K562 (cell line): ENCODE results near the gene GALNS. TPM values are rescaled to one million over a fixed set of nuclear protein-coding genes. Genes with fewer than 3 reads are reported as not detected.

Experiments used
- ARID3B ChIP-seq: fragments of 250-450 bp; sonication (Bioruptor Pico); IDR thresholded peaks from 2 replicates; pipeline ENCODE4 v1.4.0; 2020; ENCODE audit warnings: borderline replicate concordance
- BCOR ChIP-seq: fragments of 450-650 bp; IDR thresholded peaks from 2 replicates; pipeline ENCODE4 v1.6.1; 2016
- BHLHE40 ChIP-seq: IDR thresholded peaks from 2 replicates; pipeline ENCODE4 v1.6.1; 2011; ENCODE audit warnings: low read length, improper control_type of control experiment
- BRF2 ChIP-seq: IDR thresholded peaks from 3 replicates; pipeline ENCODE4 v1.6.1; 2011; ENCODE audit warnings: borderline replicate concordance, mild to moderate bottlenecking; ENCODE audit not compliant: insufficient read length, insufficient read depth
- CEBPG ChIP-seq, 3 experiments: fragments of 200-800 bp in 1 of 3; sonication (Bioruptor generic) in 1 of 3; sonication (generic) in 1 of 3; formaldehyde crosslinking in 1 of 3; IDR thresholded peaks in 2 of 3; conservative IDR thresholded peaks in 1 of 3; 2 replicates each; pipeline versions ENCODE4 v1.6.1 to v1.8.0; 2016 to 2022; ENCODE audit warnings: missing compliant biosample characterization in 2 of 3, missing genetic modification characterization in 2 of 3, mild to moderate bottlenecking in 1 of 3, missing genetic modification reagents in 1 of 3
- FOXA3 ChIP-seq, 2 experiments: fragments of 450-650 bp in 1 of 2; sonication (generic) in 1 of 2; formaldehyde crosslinking; IDR thresholded peaks in 1 of 2; conservative IDR thresholded peaks in 1 of 2; 2 replicates each; pipeline versions ENCODE4 v1.4.0 to v1.8.0; 2020 to 2022; ENCODE audit warnings: mild to moderate bottlenecking in 2 of 2, missing genetic modification reagents in 1 of 2
- HDAC8 ChIP-seq: fragments of 450-650 bp; IDR thresholded peaks from 2 replicates; pipeline ENCODE4 v1.6.1; 2016; ENCODE audit warnings: mild to moderate bottlenecking, missing genetic modification characterization, moderate library complexity, missing compliant biosample characterization
- HEY1 ChIP-seq: fragments of 250-450 bp; sonication (Bioruptor Pico); IDR thresholded peaks from 2 replicates; pipeline ENCODE4 v1.5.0; 2020; ENCODE audit warnings: mild to moderate bottlenecking, moderate library complexity, borderline replicate concordance
- MEIS2 ChIP-seq: fragments of 450-650 bp; IDR thresholded peaks from 2 replicates; pipeline ENCODE4 v1.6.1; 2014; ENCODE audit warnings: mild to moderate bottlenecking; ENCODE audit not compliant: partially characterized antibody
- NFIX ChIP-seq: fragments of 250-450 bp; sonication (Bioruptor Pico); IDR thresholded peaks from 2 replicates; pipeline ENCODE4 v1.4.0; 2020; ENCODE audit warnings: low read depth, mild to moderate bottlenecking, moderate library complexity
- PHTF2 ChIP-seq: fragments of 250-450 bp; sonication (Bioruptor Pico); IDR thresholded peaks from 2 replicates; pipeline ENCODE4 v1.5.0; 2021; ENCODE audit warnings: mild to moderate bottlenecking
- POLR2H ChIP-seq: IDR thresholded peaks from 2 replicates; pipeline ENCODE4 v1.6.1; 2016; ENCODE audit warnings: missing genetic modification characterization, low read depth, mild to moderate bottlenecking, control low read depth, missing compliant biosample characterization, moderate library complexity
- PPARD ChIP-seq: fragments of 250-450 bp; sonication (Bioruptor Pico); IDR thresholded peaks from 2 replicates; pipeline ENCODE4 v1.8.0; 2022; ENCODE audit warnings: inconsistent platforms, mild to moderate bottlenecking, moderate library complexity
- PRMT5 ChIP-seq: sonication (generic); formaldehyde crosslinking; IDR thresholded peaks from 2 replicates; pipeline ENCODE4 v1.5.0; 2020; ENCODE audit warnings: missing genetic modification reagents
- RFX5 ChIP-seq: IDR thresholded peaks from 2 replicates; pipeline ENCODE4 v1.6.1; 2011; ENCODE audit warnings: low read depth, mild to moderate bottlenecking, improper control_type of control experiment, low read length
- RNF219 ChIP-seq: fragments of 250-450 bp; sonication (Bioruptor Pico); IDR thresholded peaks from 2 replicates; pipeline ENCODE4 v1.5.0; 2022; ENCODE audit warnings: mild to moderate bottlenecking
- SIN3B ChIP-seq: fragments of 450-650 bp; IDR thresholded peaks from 2 replicates; pipeline ENCODE4 v1.6.1; 2017; ENCODE audit warnings: low read depth, mild to moderate bottlenecking, moderate library complexity
- SMC3 ChIP-seq: conservative IDR thresholded peaks from 2 replicates; pipeline ENCODE4 v1.6.1; 2011; ENCODE audit warnings: low read depth, low read length, improper control_type of control experiment; ENCODE audit not compliant: insufficient read depth
- ZC3H11A ChIP-seq: IDR thresholded peaks from 2 replicates; pipeline ENCODE4 v1.6.1; 2012; ENCODE audit warnings: low read depth, low read length, improper control_type of control experiment
- ZKSCAN1 ChIP-seq: fragments of 150-350 bp; IDR thresholded peaks from 2 replicates; pipeline ENCODE4 v1.6.1; 2016; ENCODE audit warnings: low read depth, low read length
- ZNF143 ChIP-seq: sonication (generic); formaldehyde crosslinking; IDR thresholded peaks from 2 replicates; pipeline ENCODE4 v1.9.0; 2022; ENCODE audit warnings: mild to moderate bottlenecking, missing genetic modification reagents
- ZNF253 ChIP-seq: fragments of 250-450 bp; sonication (Bioruptor Pico); conservative IDR thresholded peaks from 2 replicates; pipeline ENCODE4 v1.6.1; 2021; ENCODE audit warnings: mild to moderate bottlenecking
- ZNF561 ChIP-seq: fragments of 450-650 bp; formaldehyde crosslinking; conservative IDR thresholded peaks from 2 replicates; pipeline ENCODE4 v1.4.0; 2020; ENCODE audit warnings: mild to moderate bottlenecking, moderate library complexity
- ZZZ3 ChIP-seq: fragments of 450-650 bp; IDR thresholded peaks from 2 replicates; pipeline ENCODE4 v1.6.1; 2016; ENCODE audit warnings: antibody characterized with exemption, mild to moderate bottlenecking, moderate library complexity
- polyA plus RNA-seq, 8 experiments: library from polyadenylated mRNA; depleted of rRNA in 4 of 8; stranded (reverse) in 5 of 8; unstranded in 3 of 8; fragments of >200 nt; fragmentation: Nextera tagmentation in 2 of 8; fragmentation: Illumina TruSeq in 1 of 8; extraction: Ambion mirVana in 2 of 8; extraction: Trizol in 1 of 8; gene quantifications; 2 replicates each; pipeline versions ENCODE4 v1.2.1 to v1.2.3, GENCODE V29; 2011 to 2014; ENCODE audit warnings: inconsistent platforms in 1 of 8, missing spikeins in 1 of 8
- total RNA-seq, 7 experiments: library from RNA; depleted of rRNA in 6 of 7; stranded (reverse); fragments of >200 nt in 6 of 7; fragmentation: Illumina TruSeq in 2 of 7; extraction: Trizol in 2 of 7; gene quantifications; 2 replicates each; pipeline versions ENCODE4 v1.2.1 to v1.2.3, GENCODE V29; 2011 to 2021; ENCODE audit warnings: low replicate concordance in 1 of 7

GALNS gene
- total and polyA plus RNA-seq, 9 of the 15 experiments (the other 6 are each of a cell fraction or from before 2014, with no cell fraction given) = 0.38 to 13.2 (median 4.3) TPM

- no peak for TF ChIP-seq RNF219
- TF ChIP-seq PHTF2 (CRISPR knock-in tag) = no peak
- TF ChIP-seq ZNF143 (CRISPR knock-in tag) = no peak
- no peak for TF ChIP-seq PPARD
- no peak for TF ChIP-seq ZKSCAN1
- TF ChIP-seq BRF2 = no peak
- peak; percentile 98 for TF ChIP-seq SIN3B
- TF ChIP-seq CEBPG (CRISPR knock-in tag; IDR thresholded peaks at IDR 0.05) = no peak
- no peak for TF ChIP-seq CEBPG (tag; conservative IDR thresholded peaks at IDR 0.05 in 1 of 2, IDR thresholded peaks at IDR 0.05 in 1 of 2)
- TF ChIP-seq HDAC8 = no peak
- no peak for TF ChIP-seq POLR2H (tag)
- peak; percentile 95 for TF ChIP-seq BHLHE40
- TF ChIP-seq BCOR = no peak
- TF ChIP-seq MEIS2 = no peak
- no peak for TF ChIP-seq NFIX (CRISPR knock-in tag)
- no peak for TF ChIP-seq SMC3
- TF ChIP-seq ZNF253 (CRISPR knock-in tag) = no peak
- no peak for TF ChIP-seq ZZZ3
- no peak for TF ChIP-seq FOXA3 (CRISPR knock-in tag; conservative IDR thresholded peaks at IDR 0.05 in 1 of 2, IDR thresholded peaks at IDR 0.05 in 1 of 2)
- no peak for TF ChIP-seq HEY1 (CRISPR knock-in tag)
- TF ChIP-seq ZNF561 (CRISPR knock-in tag) = no peak
- no peak for TF ChIP-seq ZC3H11A
- no peak for TF ChIP-seq RFX5
- no peak for TF ChIP-seq PRMT5 (CRISPR knock-in tag)
- no peak for TF ChIP-seq ARID3B (CRISPR knock-in tag)
These were observed at the start of gene GALNS, which contains the start of gene TRAPPC2L (continued) for GRCh38 chr16:88856828-88857727.
